Measurements from ENCODE around the gene ADARB2. TPM values are rescaled to one million over a fixed set of nuclear protein-coding genes. Genes with fewer than 3 reads are reported as not detected.

Gene ADARB2
- total RNA-seq, 1 donor from 2014 or later, result not detected

- H3K27ac ChIP-seq, result no peak overlapping the region
- H3K4me1 ChIP-seq, result no peaks in the 10 kb centered on the region
- intact Hi-C loops (cut with DNase I), result no loop called here
- H3K9me3 ChIP-seq, result no peaks in the 10 kb centered on the region
- no peak overlapping the region for H3K4me3 ChIP-seq
- DNase-seq (ENCODE audit: low spot score in 2 of 2), result no peak
- TF ChIP-seq CTCF (IDR thresholded peaks at IDR 0.05), result no peak
- no peaks in the 10 kb centered on the region for H3K27me3 ChIP-seq
- H3K36me3 ChIP-seq, result no peaks in the 10 kb centered on the region
These were observed 24.2 kb downstream of the ADARB2 start for GRCh38 chr10:1712944-1713671.

GRCh38 chr10:1712314-1712713, 25.0 kb downstream of the ADARB2 start:
- H3K27me3 ChIP-seq, result no peaks in the 10 kb centered on the region
- no peak for TF ChIP-seq CTCF (IDR thresholded peaks at IDR 0.05)
- no peaks in the 10 kb centered on the region for H3K9me3 ChIP-seq
- no peak overlapping the region for H3K27ac ChIP-seq
- H3K4me1 ChIP-seq, result no peaks in the 10 kb centered on the region
- intact Hi-C loops (cut with DNase I), result no loop called here
- H3K36me3 ChIP-seq, result no peaks in the 10 kb centered on the region
- no peak overlapping the region for H3K4me3 ChIP-seq
- DNase-seq (ENCODE audit: low spot score in 2 of 2), result no peak

- intact Hi-C loops (cut with DNase I), result no loop called here
- no peaks in the 10 kb centered on the region for H3K36me3 ChIP-seq
- no peak overlapping the region for H3K27ac ChIP-seq
- H3K27me3 ChIP-seq, result no peaks in the 10 kb centered on the region
- TF ChIP-seq CTCF (IDR thresholded peaks at IDR 0.05), result no peak
- H3K4me3 ChIP-seq, result no peak overlapping the region
- no peak for DNase-seq (ENCODE audit: low spot score in 2 of 2)
- H3K9me3 ChIP-seq, result no peaks in the 10 kb centered on the region
- H3K4me1 ChIP-seq, result no peaks in the 10 kb centered on the region
These were observed 28.2 kb downstream of the ADARB2 start for GRCh38 chr10:1709161-1709560.

GRCh38 chr10:1708746-1709145, 28.6 kb downstream of the ADARB2 start:
- no peak overlapping the region for H3K4me3 ChIP-seq
- no peaks in the 10 kb centered on the region for H3K4me1 ChIP-seq
- intact Hi-C loops (cut with DNase I), result no loop called here
- H3K27ac ChIP-seq, result no peak overlapping the region
- H3K36me3 ChIP-seq, result no peaks in the 10 kb centered on the region
- no peak for TF ChIP-seq CTCF (IDR thresholded peaks at IDR 0.05)
- no peaks in the 10 kb centered on the region for H3K9me3 ChIP-seq
- no peak for DNase-seq (ENCODE audit: low spot score in 2 of 2)
- no peaks in the 10 kb centered on the region for H3K27me3 ChIP-seq

- H3K36me3 ChIP-seq, result no peaks in the 10 kb centered on the region
- no peak for TF ChIP-seq CTCF (IDR thresholded peaks at IDR 0.05)
- no peak for DNase-seq (ENCODE audit: low spot score in 2 of 2)
- H3K9me3 ChIP-seq, result no peaks in the 10 kb centered on the region
- no peak overlapping the region for H3K4me3 ChIP-seq
- no peak overlapping the region for H3K27ac ChIP-seq
- H3K4me1 ChIP-seq, result no peaks in the 10 kb centered on the region
- intact Hi-C loops (cut with DNase I), result no loop called here
- no peaks in the 10 kb centered on the region for H3K27me3 ChIP-seq
These were observed 30.6 kb downstream of the ADARB2 start for GRCh38 chr10:1706711-1707110.

- no peak for TF ChIP-seq CTCF (IDR thresholded peaks at IDR 0.05)
These were observed 31.1 kb downstream of the ADARB2 start for GRCh38 chr10:1706256-1706655.

More at GRCh38 chr10:1706256-1706655, 31.1 kb downstream of the ADARB2 start:
- Histone ChIP-seq H3K9me3 (no peaks in the 10 kb centered on the region), H3K27me3 (no peaks in the 10 kb centered on the region), H3K4me3 (no peak overlapping the region), H3K36me3 (no peaks in the 10 kb centered on the region), H3K27ac (no peak overlapping the region), H3K4me1 (no peaks in the 10 kb centered on the region)
- intact Hi-C loops (cut with DNase I), result no loop called here
- DNase-seq (ENCODE audit: low spot score in 2 of 2), result no peak

Data from ascending aorta (tissue), 2 donors.